OCI-LY7 (cell line): ENCODE measurements around the gene SLC35F4.

ENCODE experiments used
- CTCF ChIP-seq: fragments of 200-600 bp; sonication (generic); conservative IDR thresholded peaks from 2 replicates; pipeline ENCODE4 v1.5.1; 2014; ENCODE audit warnings: mild to moderate bottlenecking, antibody characterized with exemption, low read length, moderate library complexity, mixed read lengths
- EZH2phosphoT487 ChIP-seq: fragments of 200-600 bp; sonication (generic); IDR thresholded peaks from 2 replicates; pipeline ENCODE4 v1.6.1; 2018; ENCODE audit warnings: low read depth, borderline replicate concordance, mild to moderate bottlenecking, mixed run types, antibody characterized with exemption, low read length, moderate library complexity, mixed read lengths

GRCh38 chr14:57753821-57754220 is 112.1 kb downstream of the SLC35F4 start:
- TF ChIP-seq CTCF = no peak
- no peak for TF ChIP-seq EZH2phosphoT487
